Activated T-cell treated with anti-CD3 and anti-CD28 coated beads, Interleukin-2, amount 50 U/mL, for 24 hours (primary cell): Measurements from ENCODE around the gene RNH1.

Source experiments
- DNase-seq: peaks from one replicate; pipeline ENCODE4 v3.0.0-alpha.2; 2020
- H3K27ac Mint-ChIP-seq: 2 replicates; pipeline ENCODE4 v1.8.0; 2020; ENCODE audit warnings: mild to moderate bottlenecking, mixed read lengths
- H3K27me3 Mint-ChIP-seq: 2 replicates; pipeline ENCODE4 v1.8.0; 2020; ENCODE audit warnings: mixed read lengths
- H3K36me3 Mint-ChIP-seq: 2 replicates; pipeline ENCODE4 v1.8.0; 2020; ENCODE audit warnings: low read depth, mixed read lengths
- H3K4me1 Mint-ChIP-seq: 2 replicates; pipeline ENCODE4 v1.8.0; 2020; ENCODE audit warnings: low read depth, mixed read lengths
- H3K4me3 Mint-ChIP-seq: 2 replicates; pipeline ENCODE4 v1.8.0; 2020; ENCODE audit warnings: mild to moderate bottlenecking, moderate library complexity, mixed read lengths
- H3K9me3 Mint-ChIP-seq: 2 replicates; pipeline ENCODE4 v1.8.0; 2020; ENCODE audit warnings: mixed read lengths

Gene RNH1

DNA sequence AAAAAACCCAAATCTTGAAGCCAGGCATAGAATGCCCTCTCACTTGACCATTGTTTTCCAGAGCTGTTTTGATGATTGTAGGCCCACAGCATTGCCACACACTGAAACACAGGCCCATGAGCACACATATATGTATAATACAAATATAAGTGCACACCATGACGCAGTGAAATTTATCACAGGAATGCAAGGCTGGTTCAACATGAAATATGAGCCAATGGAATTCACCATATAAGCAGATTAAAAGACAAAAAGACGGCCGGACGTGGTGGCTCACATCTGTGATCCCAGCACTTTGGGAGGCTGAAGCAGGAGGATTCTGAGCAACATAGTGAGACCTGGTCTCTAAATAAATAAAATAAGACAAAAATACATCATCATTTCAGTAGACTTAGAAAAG lies 9.4 kb upstream of the RNH1 start:
- Mint-ChIP-seq H3K27me3 (no peaks in the 10 kb centered on the region), H3K4me1 (peaks cover 5% of the 10 kb centered on the region), H3K27ac (no peak overlapping the region), H3K36me3 (peaks cover 44% of the 10 kb centered on the region), H3K9me3 (peaks cover 7% of the 10 kb centered on the region), H3K4me3 (no peak overlapping the region)
- no peak for DNase-seq

DNA sequence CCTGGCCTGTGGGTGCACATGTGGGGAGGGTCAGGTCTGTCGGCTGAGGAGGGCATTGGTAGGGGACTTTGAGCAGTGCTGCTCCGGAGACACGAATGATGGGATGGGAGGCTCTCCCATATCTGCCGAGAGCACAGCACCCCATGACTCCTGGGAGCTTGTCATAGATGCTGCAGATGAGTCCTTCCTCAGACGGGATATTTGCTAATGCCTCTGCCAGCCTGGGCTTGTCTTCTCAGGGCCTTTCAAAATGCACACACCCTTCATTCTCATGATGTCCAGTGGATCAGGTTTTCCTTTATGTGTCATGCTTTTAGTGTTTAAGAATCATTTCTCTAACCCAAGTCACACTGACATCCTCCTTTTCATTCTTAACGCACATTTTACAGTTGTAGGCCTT lies 8.1 kb upstream of the RNH1 start:
- H3K4me3 Mint-ChIP-seq: no peak overlapping the region
- peaks cover 5% of the 10 kb centered on the region for H3K4me1 Mint-ChIP-seq
- no peaks in the 10 kb centered on the region for H3K27me3 Mint-ChIP-seq
- H3K27ac Mint-ChIP-seq: no peak overlapping the region
- H3K36me3 Mint-ChIP-seq: peaks cover 53% of the 10 kb centered on the region
- no peak for DNase-seq
- peaks cover 7% of the 10 kb centered on the region for H3K9me3 Mint-ChIP-seq

DNA sequence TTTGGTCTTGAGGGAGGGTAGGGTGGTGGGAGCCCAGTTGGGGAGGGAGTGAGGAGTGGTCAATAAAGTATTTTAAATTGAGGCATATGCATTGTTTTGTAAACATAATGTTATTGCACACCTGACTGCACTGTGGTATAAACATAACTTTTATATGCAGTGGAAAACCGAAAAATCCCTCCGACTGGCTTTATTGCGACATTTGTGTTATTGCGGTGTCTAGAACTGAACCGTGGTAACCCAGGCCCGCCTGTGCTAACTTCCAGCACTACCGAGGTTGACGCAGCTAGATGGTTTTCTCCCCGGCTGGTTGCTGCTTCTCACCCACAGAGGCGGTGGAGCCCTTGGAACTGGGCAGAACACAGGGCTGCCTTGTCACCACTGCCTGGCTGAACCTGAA lies 7.6 kb upstream of the RNH1 start:
- no peak overlapping the region for H3K27ac Mint-ChIP-seq
- peaks cover 7% of the 10 kb centered on the region for H3K9me3 Mint-ChIP-seq
- no peaks in the 10 kb centered on the region for H3K27me3 Mint-ChIP-seq
- no peak for DNase-seq
- peaks cover 5% of the 10 kb centered on the region for H3K4me1 Mint-ChIP-seq
- peaks cover 58% of the 10 kb centered on the region for H3K36me3 Mint-ChIP-seq
- H3K4me3 Mint-ChIP-seq: no peak overlapping the region

DNA sequence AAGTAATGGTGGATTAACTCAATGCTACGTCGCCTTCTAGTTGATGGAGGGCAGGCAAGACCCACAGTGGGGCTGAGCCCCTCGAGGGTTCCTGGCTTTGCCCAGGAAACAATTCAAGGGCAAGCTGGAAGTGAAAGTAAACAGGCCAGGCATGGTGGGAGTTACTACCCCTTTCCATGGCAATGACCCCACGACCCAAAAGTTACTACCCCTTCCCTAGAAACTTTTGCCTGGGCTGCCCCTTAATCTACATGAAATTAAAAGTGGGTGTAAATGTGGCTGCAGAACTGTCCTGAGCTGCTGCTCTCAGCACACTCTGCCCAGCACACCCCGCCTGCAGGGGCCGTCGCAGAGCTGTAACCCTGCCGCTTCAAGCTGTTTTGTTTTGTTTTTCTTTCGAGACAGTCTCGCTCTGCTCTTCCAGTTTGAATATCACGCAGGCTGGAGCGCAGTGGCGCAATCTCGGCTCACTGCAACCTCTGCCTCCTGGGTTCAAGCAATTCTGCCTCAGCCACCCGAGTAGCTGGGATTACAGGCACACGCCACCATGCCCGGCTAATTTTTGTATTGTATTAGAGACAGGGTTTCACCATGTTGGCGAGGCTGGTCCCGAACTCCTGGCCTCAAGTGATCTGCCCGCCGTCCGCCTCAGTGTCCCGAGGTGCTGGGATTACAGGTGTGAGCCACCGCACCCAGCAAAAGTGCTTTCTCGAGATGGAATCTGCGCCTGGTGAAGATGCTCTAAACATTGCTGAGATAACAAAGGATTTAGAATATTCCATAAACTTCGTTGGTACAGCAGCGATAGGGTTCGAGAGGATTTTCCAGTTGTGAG lies 5.9 kb upstream of the RNH1 start:
- Mint-ChIP-seq H3K36me3 (peaks cover 73% of the 10 kb centered on the region), H3K27ac (peak overlapping the region; percentile 50), H3K4me1 (peaks cover 7% of the 10 kb centered on the region), H3K4me3 (no peak overlapping the region), H3K9me3 (peaks cover 7% of the 10 kb centered on the region), H3K27me3 (no peaks in the 10 kb centered on the region)
- DNase-seq: no peak

DNA sequence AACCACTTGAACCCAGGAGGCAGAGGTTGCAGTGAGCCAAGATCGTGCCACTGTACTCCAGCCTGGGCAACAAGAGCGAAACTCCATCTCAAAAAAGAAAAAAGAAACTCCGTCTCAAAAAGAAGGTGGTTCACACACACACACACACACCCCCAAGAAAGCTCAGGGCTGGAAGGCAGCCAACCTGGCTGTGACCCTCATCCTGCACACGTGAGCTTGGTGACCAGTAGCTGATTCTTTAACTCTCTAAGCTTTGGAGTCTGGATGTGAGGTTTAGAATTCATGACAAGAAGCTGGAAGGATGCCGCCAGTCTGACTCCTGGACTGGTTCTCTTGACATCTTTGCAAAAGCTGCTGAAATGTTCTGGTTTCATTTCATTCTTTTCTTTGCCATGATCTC lies 1.9 kb upstream of the RNH1 start:
- no peaks in the 10 kb centered on the region for H3K9me3 Mint-ChIP-seq
- H3K27ac Mint-ChIP-seq: no peak overlapping the region
- H3K4me3 Mint-ChIP-seq: peak overlapping the region; percentile 98
- H3K27me3 Mint-ChIP-seq: no peaks in the 10 kb centered on the region
- H3K4me1 Mint-ChIP-seq: peaks cover 25% of the 10 kb centered on the region
- H3K36me3 Mint-ChIP-seq: peaks cover 72% of the 10 kb centered on the region
- DNase-seq: no peak

DNA sequence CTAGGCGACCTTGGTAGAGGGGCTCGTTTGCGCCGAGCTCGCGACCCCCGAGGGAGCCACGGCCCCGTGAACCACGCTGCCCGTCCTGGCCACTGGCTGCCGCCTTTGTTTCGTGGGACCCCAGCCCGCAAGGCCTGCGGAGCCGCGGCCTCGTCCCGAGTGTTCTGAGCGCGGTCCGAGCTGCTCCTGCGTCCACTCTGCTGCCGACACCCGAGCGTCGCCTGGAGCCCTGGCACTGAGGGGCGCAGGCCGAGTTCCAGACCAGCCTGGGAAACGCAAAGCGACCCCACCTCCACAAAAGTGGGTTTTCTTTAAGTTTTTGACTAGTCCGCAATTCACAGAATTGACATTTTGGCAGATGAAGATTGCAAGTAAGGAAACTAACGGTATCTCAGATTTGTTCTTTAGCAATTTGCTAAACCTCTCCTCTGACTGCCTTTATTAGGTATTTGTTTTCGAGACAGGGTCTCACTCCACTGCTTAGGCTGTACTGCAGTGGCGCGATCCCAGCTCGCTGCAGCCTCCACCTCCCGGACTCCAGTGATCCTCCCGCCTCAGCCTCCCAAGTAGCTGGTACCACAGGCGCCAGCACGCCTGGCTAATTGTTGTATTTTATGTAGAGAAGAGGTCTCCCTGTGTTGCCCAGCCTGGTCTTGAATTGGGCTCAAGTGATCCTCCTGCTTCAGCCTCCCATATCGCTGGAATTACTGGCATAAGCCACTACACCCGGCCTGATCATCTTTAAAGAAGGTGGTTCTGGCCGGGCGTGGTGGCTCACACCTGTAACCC lies 879 bp upstream of the RNH1 start:
- H3K36me3 Mint-ChIP-seq: peaks cover 65% of the 10 kb centered on the region
- no peaks in the 10 kb centered on the region for H3K27me3 Mint-ChIP-seq
- H3K4me1 Mint-ChIP-seq: peaks cover 33% of the 10 kb centered on the region
- peak overlapping the region; percentile 98 for H3K4me3 Mint-ChIP-seq
- peak overlapping the region; percentile 81 for H3K27ac Mint-ChIP-seq
- DNase-seq: no peak
- H3K9me3 Mint-ChIP-seq: no peaks in the 10 kb centered on the region

DNA sequence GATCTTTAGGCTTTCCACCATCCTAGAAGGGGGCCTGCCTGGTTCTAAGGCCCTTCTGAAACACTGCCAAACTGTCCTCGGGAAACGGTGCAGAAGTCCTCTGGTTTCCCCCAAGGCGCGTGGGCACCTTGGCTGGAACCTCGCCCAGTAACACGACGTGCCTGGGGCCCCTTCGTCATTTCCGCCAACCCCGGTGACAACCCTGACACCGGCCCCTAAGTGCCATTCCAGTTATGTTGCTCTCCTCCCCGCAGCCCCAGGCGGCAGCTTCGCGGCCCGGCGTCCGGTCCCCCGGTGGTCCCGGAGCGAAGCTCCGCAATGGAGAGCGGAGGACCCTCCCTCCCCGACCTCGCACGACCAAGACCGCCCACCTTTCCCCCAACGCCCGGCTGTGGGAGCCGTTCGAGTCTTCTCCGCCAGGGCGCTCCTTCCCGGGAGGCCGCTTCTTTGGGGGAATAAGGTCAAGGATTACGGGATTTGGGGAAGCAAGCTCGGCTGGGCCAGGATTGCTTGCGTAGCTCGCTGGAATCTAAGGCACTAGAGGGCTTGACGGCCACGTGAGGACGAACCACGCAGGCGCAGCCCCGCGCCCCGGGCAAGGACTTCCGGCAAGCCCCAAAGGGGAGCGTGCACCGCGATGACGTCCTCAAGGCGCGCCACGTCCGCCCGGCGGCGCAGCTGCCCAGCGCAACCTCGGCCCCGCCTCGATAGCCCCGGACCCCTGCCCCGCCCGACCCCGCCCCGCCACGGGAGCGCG lies 626 bp downstream of the RNH1 start:
- Mint-ChIP-seq H3K27me3 (no peaks in the 10 kb centered on the region), H3K36me3 (peaks cover 63% of the 10 kb centered on the region), H3K27ac (peak overlapping the region; percentile 100), H3K9me3 (no peaks in the 10 kb centered on the region), H3K4me1 (peaks cover 33% of the 10 kb centered on the region), H3K4me3 (peak overlapping the region; percentile 98)
- peak; percentile 98 for DNase-seq

DNA sequence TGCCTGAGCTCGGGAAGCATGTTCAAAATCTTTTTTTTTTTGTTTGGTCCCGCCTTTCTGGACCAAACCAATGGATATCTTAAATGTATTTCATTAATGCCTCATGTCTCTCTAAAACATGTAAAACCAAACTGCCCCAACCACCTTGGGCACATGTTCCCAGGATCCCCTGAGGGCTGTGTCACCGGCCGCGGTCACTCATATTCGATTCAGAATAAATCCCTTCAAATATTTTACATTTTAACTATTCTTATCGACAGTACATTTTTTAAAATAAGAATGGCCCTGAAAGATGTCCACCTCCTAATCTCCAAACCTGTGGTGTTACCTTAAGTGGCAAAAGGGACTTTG lies 2.1 kb downstream of the RNH1 start:
- no peak for DNase-seq
- Mint-ChIP-seq H3K27me3 (no peaks in the 10 kb centered on the region), H3K27ac (peak overlapping the region; percentile 100), H3K4me3 (peak overlapping the region; percentile 98), H3K9me3 (no peaks in the 10 kb centered on the region), H3K36me3 (peaks cover 67% of the 10 kb centered on the region), H3K4me1 (peaks cover 35% of the 10 kb centered on the region)

DNA sequence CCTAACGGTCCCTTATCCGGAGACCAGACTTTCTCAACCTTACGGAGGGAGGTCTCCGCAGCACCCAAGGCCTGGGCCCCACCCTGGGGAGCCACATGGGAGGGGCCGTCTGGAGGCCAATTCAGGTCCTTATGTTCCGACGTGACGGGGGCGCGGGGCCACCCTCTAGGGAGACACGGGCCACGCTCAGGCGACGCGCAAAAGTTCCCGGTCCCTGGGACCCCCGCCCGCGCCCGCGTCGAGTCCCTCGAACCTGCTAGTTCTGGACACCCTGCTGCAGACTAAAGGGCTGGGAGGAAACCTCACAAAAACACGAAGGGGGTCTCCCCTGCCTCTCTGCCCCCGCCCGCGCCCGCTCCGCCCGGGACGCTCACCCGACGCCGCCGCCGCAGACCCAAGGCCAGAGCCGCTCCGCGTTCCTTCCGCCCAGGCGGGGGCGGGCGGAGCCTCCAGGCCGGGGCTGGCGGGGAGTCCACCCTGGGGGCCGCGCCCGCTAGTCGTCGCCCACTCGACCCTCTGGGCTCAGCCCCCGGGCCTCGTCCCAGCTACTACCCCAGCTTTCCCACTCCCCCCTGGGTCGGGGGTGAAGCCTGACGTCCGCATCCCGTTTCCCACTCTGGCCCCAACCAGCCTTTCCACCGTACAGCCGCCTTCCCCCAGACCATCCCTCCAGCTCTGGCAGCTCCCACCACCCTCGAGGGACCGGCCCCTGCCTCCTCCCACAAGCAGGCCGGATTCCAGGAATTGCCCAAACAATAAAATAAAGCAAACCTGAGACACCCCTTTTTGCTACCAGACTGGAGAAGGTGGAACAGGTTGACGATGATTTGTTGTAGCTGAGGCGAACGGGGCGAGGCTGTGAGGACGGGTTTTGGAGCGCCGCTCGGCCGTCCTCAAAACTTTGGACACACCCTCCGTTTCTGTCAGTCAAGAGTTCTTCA lies 2.7 kb downstream of the RNH1 start:
- H3K9me3 Mint-ChIP-seq: no peaks in the 10 kb centered on the region
- peak overlapping the region; percentile 98 for H3K4me3 Mint-ChIP-seq
- H3K27me3 Mint-ChIP-seq: no peaks in the 10 kb centered on the region
- DNase-seq: no peak
- peaks cover 69% of the 10 kb centered on the region for H3K36me3 Mint-ChIP-seq
- H3K4me1 Mint-ChIP-seq: peaks cover 35% of the 10 kb centered on the region
- H3K27ac Mint-ChIP-seq: peak overlapping the region; percentile 100

DNA sequence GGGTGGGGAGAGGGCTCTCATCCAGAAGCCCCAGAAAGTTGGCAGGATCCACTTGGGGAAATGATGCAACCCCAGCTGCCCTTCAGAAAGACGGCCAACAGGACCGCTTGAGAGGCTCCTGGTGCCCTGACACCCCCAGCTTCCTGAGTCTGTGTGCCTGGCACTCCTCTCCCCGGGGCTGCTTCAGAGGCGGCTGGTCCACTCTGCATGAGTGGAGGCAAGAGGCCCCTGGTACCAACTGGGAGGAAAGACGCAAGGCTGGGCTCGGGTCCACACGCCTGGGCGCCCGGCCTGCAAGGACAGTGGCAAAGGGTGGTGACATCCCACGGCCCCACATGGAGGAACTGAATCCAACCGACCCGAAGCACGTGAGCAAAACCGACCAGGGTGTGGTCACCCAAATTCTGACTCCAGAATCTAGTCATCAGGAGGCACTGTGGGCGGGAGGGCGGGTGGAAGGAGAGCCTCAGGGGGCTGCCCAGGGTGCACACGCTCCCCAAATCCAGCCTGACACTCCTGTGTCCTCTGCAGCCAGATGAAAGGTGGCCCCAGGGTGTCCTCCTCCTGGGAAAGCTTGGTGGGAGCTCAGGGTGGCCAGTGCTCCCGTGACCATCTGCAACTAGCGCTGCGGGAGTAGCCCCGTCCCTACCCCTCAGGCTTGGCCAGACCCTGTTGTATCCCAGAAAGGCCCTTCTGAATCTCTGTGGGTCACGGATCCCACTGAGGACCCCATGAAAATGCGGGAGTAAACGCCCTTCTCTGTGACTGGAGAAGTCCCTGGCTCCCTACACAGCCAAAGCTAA lies 3.7 kb downstream of the RNH1 start:
- Mint-ChIP-seq H3K36me3 (peaks cover 69% of the 10 kb centered on the region), H3K9me3 (no peaks in the 10 kb centered on the region), H3K4me1 (peaks cover 32% of the 10 kb centered on the region), H3K4me3 (peak overlapping the region; percentile 98), H3K27ac (peak overlapping the region; percentile 86), H3K27me3 (no peaks in the 10 kb centered on the region)
- no peak for DNase-seq

DNA sequence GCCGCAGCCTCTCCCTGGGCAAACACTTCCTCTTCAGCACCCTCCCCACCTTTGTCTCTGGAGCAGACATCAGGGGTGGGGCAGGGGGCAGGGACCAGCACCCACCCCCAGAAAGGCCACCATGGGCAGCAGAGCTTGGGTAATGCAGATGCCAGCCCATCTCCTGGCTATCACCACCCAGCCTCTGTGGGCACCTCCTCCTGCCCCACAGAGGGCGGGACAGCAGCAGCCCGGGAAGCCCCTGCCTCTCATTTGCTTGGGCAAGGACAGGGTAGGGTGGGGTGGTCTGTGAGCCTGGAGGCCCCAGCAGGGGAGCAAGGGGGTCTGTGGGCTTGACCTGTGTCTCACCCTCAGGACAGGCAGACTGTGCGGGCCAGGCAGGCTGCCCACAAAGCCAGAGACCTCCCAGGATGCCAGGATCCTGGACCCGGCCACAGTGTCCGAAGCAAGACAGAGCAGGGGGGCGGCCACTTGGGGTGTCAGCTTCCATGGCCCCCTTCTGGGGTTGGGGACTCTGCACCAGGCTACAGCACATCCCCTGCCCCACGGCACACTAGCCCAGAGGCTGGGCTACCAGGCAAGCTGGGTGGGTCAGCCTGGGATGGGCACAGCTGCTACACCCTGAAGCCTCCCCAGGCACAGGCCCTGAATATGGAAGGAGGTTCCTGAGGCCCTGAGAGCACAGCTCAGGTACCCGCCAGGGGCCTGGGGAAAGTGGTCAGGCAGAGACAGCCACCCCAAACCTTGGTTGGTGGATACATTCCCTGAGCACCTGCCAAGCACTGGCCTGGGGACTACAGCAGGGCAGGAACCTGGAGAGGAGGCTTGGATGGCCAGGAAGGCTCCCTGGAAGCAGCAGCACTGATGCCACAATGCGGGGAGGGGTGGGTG lies 4.5 kb downstream of the RNH1 start:
- H3K27me3 Mint-ChIP-seq: no peaks in the 10 kb centered on the region
- no peaks in the 10 kb centered on the region for H3K9me3 Mint-ChIP-seq
- peak overlapping the region; percentile 71 for H3K27ac Mint-ChIP-seq
- DNase-seq: no peak
- H3K4me1 Mint-ChIP-seq: peaks cover 26% of the 10 kb centered on the region
- H3K36me3 Mint-ChIP-seq: peaks cover 70% of the 10 kb centered on the region
- peak overlapping the region; percentile 35 for H3K4me3 Mint-ChIP-seq

DNA sequence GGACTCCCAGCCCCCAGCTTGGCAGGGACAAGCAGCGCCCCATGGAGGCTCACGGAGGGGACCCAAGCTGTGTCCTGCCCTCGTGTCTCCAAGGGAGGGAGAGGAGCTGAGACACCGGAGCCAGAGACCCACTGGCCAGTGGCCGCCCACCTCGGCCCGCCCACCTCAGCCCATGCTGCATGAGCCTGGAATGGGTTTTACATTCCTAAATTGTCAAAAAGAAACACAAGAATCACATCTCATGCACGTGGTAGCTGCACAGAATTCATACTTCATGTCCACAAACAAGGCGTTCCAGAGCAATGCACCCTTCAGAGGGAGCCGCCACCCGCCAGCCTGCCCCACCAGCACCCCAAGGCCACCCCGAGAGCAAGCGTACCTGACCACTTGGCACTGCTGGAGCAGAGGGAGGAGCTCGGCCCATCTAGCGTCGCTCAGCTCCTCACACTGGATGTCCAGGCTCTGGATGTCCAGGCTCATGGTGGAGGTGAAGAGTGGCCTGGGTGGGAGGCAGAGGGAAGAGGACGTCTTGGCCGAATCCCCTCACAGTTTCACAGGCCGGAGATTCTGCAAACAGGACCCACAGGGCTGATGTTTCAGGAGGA lies 5.3 kb downstream of the RNH1 start:
- no peak for DNase-seq
- Mint-ChIP-seq H3K4me1 (peaks cover 31% of the 10 kb centered on the region), H3K4me3 (no peak overlapping the region), H3K27me3 (no peaks in the 10 kb centered on the region), H3K9me3 (no peaks in the 10 kb centered on the region), H3K36me3 (peaks cover 78% of the 10 kb centered on the region), H3K27ac (peak overlapping the region; percentile 63)
